HUES48 (cell line): ENCODE results near the gene ANP32B.
"Not testable (repeated sequence)": the region's sequence is repeated elsewhere in the genome, so short reads cannot be mapped to it uniquely, and the experiment has no call there.

ENCODE experiments used
- H3K27ac ChIP-seq: one replicate; pipeline ENCODE4 v1.7.0; 2013; ENCODE audit warnings: low read depth, low read length, inconsistent platforms
- H3K27me3 ChIP-seq: 2 replicates; pipeline ENCODE4 v1.6.1; 2013; ENCODE audit warnings: mild to moderate bottlenecking, low read length; ENCODE audit not compliant: control insufficient read depth, insufficient read depth
- H3K36me3 ChIP-seq: 2 replicates; pipeline ENCODE4 v1.6.1; 2013; ENCODE audit warnings: low read length; ENCODE audit not compliant: control insufficient read depth, insufficient read depth
- H3K4me1 ChIP-seq: 2 replicates; pipeline ENCODE4 v1.6.1; 2013; ENCODE audit warnings: mild to moderate bottlenecking, low read length; ENCODE audit not compliant: control insufficient read depth, insufficient read depth
- H3K4me3 ChIP-seq: 2 replicates; pipeline ENCODE4 v1.5.1; 2013; ENCODE audit warnings: mild to moderate bottlenecking, low read depth, low read length
- H3K9ac ChIP-seq: 2 replicates; pipeline ENCODE4 v1.6.1; 2013; ENCODE audit warnings: mild to moderate bottlenecking, low read depth, low read length, moderate library complexity
- H3K9me3 ChIP-seq: 2 replicates; pipeline ENCODE4 v1.6.1; 2013; ENCODE audit warnings: low read length; ENCODE audit not compliant: control insufficient read depth, insufficient read depth

ANP32B gene

DNA sequence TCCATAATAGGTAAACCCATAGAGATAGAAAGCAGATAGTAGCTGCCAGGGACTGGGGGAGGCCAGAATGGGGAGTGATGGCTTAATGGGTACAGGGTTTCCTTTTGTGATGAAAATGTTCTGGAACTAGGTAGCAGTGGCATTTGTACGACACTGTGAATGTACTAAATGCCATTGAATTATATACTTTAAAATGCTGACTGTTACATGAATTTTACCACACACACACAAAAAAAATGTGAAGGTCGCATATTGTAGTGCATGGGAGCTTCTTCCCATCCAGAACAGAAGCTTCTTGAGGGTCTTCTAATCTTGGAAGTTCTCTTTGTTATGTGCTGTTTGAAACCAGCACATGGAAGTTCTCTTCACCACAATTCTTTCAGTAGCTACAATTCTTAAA lies 19.9 kb upstream of the ANP32B start:
- Histone ChIP-seq H3K9me3 (no peaks in the 10 kb centered on the region), H3K36me3 (no peaks in the 10 kb centered on the region), H3K4me3 (no peak overlapping the region), H3K27ac (no peak overlapping the region), H3K4me1 (no peaks in the 10 kb centered on the region), H3K27me3 (peaks cover 27% of the 10 kb centered on the region), H3K9ac (no peak overlapping the region)

DNA sequence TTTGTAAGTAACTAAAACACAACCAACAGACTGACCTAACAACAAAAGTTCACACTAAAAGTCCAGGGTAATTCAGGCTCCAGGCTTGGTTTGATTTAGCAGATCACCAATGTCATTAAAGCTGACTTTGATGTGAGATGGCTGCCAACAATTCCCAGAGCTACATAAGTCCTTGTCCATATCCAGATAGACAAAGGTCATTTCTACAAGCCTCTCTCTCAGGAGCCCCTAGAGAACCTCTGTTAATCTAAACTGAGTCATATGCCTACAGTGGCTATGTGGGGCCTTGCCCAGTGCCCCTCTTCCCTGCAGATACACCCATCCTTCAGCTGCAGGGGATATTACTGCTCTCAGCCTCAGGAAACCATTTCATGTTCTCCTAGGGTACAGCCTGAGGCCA lies 18.2 kb upstream of the ANP32B start:
- Histone ChIP-seq H3K27me3 (peaks cover 38% of the 10 kb centered on the region), H3K9ac (no peak overlapping the region), H3K9me3 (no peaks in the 10 kb centered on the region), H3K4me3 (no peak overlapping the region), H3K4me1 (no peaks in the 10 kb centered on the region), H3K36me3 (no peaks in the 10 kb centered on the region), H3K27ac (no peak overlapping the region)

DNA sequence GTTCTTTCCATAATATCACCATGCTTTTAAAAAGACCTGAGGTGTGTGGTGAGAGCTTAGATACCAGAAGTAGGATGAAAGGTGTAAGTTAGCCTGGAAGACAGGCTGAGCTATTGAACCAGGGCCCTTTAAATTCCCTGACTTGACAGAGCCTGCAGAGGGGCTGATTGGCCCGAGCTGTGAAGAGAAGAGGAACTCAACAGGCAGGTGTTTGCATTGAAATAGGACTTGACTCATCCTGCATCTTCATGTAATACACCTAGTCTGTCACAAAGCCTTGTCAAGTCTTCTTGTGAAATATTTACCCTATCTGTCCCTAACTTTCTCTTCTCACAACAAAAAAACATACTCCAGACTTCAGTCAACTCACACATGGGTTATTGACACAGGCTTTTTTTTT lies 16.6 kb upstream of the ANP32B start:
- H3K27ac ChIP-seq = no peak overlapping the region
- no peak overlapping the region for H3K4me3 ChIP-seq
- no peaks in the 10 kb centered on the region for H3K4me1 ChIP-seq
- peaks cover 46% of the 10 kb centered on the region for H3K27me3 ChIP-seq
- no peak overlapping the region for H3K9ac ChIP-seq
- no peaks in the 10 kb centered on the region for H3K36me3 ChIP-seq
- H3K9me3 ChIP-seq = no peaks in the 10 kb centered on the region

DNA sequence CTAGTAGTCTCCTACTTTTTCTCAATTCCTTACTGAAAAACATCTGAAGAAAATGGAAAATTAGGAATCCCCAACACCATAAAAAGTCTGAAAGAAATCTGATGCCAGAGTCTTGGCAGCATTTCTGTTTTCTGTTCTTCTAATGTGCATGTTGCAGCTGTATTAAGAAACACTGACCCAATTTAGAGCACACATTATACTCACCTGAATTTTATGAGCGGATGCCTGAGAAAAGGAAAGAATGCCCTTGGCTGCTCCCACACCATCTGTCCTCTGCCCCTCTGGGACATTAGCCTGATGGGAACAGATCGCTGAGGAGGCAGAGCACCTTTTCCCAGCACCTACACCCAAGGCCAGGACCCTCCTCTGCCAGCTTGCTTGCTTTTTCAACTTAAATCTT lies 14.1 kb upstream of the ANP32B start:
- Histone ChIP-seq H3K27ac (no peak overlapping the region), H3K36me3 (no peaks in the 10 kb centered on the region), H3K4me3 (no peak overlapping the region), H3K9me3 (no peaks in the 10 kb centered on the region), H3K27me3 (peaks cover 70% of the 10 kb centered on the region), H3K4me1 (no peaks in the 10 kb centered on the region), H3K9ac (no peak overlapping the region)

DNA sequence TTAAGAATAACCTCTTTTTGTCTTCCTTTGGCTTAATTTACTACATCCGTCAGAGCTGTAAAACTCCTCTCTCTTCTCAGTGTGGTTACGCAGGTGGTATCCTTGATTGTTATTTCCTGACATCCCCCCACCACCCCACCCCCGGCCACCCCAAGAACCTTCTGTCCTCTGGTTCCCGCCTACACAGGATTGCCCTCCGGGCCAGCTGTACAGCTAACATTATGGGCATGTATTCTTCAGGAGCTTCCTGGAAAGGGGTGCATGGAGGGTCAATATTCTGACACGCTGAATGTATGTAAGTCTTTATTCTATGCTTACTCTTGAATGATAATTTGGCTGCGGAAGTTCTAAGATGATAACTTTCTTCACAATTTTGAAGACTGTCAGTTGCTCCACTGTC lies 13.0 kb upstream of the ANP32B start:
- Histone ChIP-seq H3K36me3 (no peaks in the 10 kb centered on the region), H3K4me3 (no peak overlapping the region), H3K4me1 (no peaks in the 10 kb centered on the region), H3K27ac (no peak overlapping the region), H3K9ac (no peak overlapping the region), H3K9me3 (no peaks in the 10 kb centered on the region), H3K27me3 (peaks cover 64% of the 10 kb centered on the region)

DNA sequence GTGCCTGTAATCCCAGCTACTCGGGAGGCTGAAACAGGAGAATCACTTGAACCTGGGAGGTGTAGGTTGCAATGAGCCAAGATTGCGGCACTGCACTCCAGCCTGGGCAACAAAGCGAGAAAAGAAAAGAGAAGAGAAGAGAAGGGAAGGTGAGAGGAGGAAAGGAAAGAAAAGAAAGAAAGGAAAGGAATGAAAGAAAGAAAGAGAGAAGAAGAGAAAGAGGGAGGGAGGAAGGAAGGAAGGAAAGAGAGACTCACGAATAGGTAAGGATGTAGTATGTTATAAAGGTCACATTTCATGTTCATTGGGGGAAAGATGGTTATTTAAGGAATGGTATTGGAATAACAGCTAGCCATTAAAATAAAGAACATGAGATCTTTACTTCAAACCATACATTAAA lies 10.4 kb upstream of the ANP32B start:
- H3K9me3 ChIP-seq = no peaks in the 10 kb centered on the region
- H3K4me1 ChIP-seq = no peaks in the 10 kb centered on the region
- no peak overlapping the region for H3K9ac ChIP-seq
- H3K36me3 ChIP-seq = no peaks in the 10 kb centered on the region
- H3K27me3 ChIP-seq = peaks cover 77% of the 10 kb centered on the region
- H3K4me3 ChIP-seq = no peak overlapping the region
- no peak overlapping the region for H3K27ac ChIP-seq

DNA sequence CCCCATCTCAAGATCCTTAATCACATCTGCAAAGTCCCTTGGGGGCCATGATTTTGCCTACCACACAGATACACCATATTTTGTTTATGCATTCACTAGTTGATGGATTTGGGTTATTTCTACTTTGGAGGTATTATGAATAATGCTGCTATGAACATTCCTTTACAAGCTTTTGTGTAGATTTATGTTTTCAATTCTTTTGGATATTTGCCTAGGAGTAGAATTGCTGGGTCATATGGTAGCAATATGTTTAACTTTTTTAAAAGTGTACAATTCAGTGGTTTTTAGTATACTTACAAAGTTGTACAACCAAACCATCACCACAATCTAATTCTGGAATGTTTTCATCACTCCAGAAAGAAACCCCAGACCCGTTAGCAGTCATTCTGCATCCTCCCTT lies 7.8 kb upstream of the ANP32B start:
- H3K4me3 ChIP-seq = no peak overlapping the region
- no peaks in the 10 kb centered on the region for H3K36me3 ChIP-seq
- no peak overlapping the region for H3K9ac ChIP-seq
- H3K27ac ChIP-seq = no peak overlapping the region
- no peaks in the 10 kb centered on the region for H3K4me1 ChIP-seq
- H3K27me3 ChIP-seq = peaks cover 85% of the 10 kb centered on the region
- no peaks in the 10 kb centered on the region for H3K9me3 ChIP-seq

DNA sequence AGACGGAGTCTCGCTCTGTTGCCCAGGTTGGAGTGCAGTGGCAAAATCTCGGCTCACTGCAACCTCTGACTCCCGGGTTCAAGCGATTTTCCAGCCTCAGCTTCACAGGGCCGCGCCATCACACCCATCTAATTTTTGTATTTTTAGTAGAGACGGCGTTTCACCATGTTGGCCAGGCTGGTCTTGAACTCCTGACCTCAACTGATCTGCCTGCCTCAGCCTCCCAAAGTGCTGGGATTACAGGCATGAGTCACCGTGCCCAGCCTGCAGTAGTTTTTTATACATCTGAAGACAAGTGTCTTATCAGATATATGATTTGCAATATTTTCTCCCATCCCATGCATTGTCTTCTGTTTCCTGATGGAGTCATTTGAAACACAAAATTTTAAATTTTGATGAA lies 6.5 kb upstream of the ANP32B start:
- not testable (repeated sequence) for H3K27ac ChIP-seq, H3K9ac ChIP-seq, H3K9me3 ChIP-seq, H3K4me1 ChIP-seq, H3K4me3 ChIP-seq, H3K36me3 ChIP-seq
- peaks cover 92% of the 10 kb centered on the region for H3K27me3 ChIP-seq

DNA sequence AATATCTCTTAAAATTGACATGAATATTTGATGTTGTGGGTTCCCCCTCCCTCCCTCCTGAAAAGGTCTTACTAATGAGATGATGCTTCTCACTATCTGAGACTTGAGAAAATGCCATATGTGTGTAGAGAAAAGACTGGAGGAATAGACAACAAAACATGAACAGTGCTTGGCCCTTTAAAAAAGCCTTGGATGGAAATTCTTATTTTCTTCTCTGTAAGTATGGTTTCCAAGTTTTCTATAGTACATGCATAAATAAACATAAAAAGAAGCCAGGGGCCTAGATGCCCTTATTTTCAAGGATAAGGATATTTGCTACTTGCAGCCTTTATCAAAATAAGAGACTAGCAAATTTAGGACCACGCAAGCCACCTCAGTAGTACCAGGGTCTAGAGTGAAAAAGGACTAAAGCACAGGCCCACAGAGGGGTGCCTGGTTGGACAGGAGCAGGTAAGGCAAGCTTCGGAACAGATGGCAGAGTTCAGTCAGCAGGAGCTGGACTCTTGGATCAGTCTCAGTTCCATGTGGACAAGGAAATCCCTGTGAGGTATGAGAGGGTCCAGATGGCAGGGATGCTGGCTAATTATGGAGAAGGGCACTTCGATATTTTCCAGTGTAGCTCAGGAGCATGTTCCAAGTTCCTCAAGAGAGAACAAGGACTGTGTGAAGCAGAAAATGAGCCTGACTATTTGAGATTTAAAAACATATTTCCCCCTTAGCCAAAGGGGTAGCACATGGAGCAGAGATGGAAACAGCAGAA lies 4.6 kb upstream of the ANP32B start:
- peaks cover 86% of the 10 kb centered on the region for H3K27me3 ChIP-seq
- H3K4me1 ChIP-seq = no peaks in the 10 kb centered on the region
- no peak overlapping the region for H3K27ac ChIP-seq
- H3K4me3 ChIP-seq = no peak overlapping the region
- H3K9ac ChIP-seq = no peak overlapping the region
- no peaks in the 10 kb centered on the region for H3K36me3 ChIP-seq
- H3K9me3 ChIP-seq = no peaks in the 10 kb centered on the region

DNA sequence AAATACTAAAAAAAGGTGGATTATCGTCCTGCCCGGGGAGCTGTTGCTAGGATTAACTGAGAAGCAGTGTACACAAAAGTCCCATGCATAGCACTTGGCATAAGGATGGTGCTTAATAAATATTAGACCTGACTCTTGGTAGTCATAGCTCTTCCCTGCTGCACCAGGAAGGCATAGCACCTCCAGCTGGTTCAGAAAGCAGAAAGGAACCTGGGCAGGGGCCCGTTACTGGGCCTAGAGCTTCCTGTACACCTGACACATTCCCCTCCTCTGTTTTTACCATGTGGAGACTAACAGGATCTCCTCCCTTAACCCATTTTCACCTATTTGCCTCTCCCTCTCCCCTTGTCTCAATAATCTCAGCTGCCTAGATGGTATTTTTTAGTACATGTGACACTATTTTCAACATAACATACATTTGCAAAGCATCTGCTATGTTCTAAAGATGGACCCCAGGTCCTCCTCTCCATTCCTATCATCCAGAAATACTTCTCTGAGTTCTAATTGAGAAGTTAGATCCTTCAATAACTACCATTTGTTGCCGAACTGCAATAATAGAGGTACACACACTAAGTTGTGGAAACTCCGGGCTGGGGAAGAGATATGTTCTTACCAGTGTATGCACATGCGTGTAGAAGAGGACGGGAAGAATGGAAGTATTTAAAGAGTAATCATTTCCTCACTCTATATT lies 3.2 kb upstream of the ANP32B start:
- H3K27ac ChIP-seq = no peak overlapping the region
- no peak overlapping the region for H3K4me3 ChIP-seq
- no peak overlapping the region for H3K9ac ChIP-seq
- no peaks in the 10 kb centered on the region for H3K9me3 ChIP-seq
- no peaks in the 10 kb centered on the region for H3K4me1 ChIP-seq
- no peaks in the 10 kb centered on the region for H3K36me3 ChIP-seq
- H3K27me3 ChIP-seq = peaks cover 82% of the 10 kb centered on the region

DNA sequence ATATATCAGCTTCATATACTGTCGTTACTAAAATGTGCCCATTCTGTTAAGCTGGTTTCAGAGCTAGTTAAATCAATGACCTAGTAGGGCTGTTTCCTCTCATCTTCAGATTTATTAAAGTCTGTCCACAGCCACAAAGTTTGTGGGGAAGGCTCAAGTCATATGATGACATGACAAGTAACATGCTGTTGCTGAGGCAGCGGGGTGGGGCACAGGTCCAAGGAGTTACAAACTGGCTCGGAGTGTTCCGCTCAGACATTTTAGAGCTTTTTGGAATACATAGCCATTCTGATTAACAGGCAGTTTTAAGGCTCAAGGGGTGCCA lies 2.7 kb upstream of the ANP32B start:
- no peak overlapping the region for H3K27ac ChIP-seq
- H3K4me1 ChIP-seq = no peaks in the 10 kb centered on the region
- H3K27me3 ChIP-seq = peaks cover 82% of the 10 kb centered on the region

More for the DNA sequence above, 2.7 kb upstream of the ANP32B start:
- no peak overlapping the region for H3K9ac ChIP-seq
- H3K4me3 ChIP-seq = no peak overlapping the region
- no peaks in the 10 kb centered on the region for H3K9me3 ChIP-seq
- H3K36me3 ChIP-seq = no peaks in the 10 kb centered on the region
